B cell (primary cell): ENCODE results near the gene ITGA7. TPM values are rescaled to one million over a fixed set of nuclear protein-coding genes. Genes with fewer than 3 reads are reported as not detected.

Experiments
- ATAC-seq: fragments of 200-7000 bp; cut with Tn5 transposase; one replicate; pipeline ENCODE4 v1.10.0; 2021; ENCODE audit warnings: low read depth, mild to moderate bottlenecking, moderate number of reproducible peaks, moderate library complexity
- CTCF ChIA-PET: fragments of 350-600 bp; sonication (Branson Sonifier 250); formaldehyde crosslinking; loops from one replicate; lab custom pipeline; 2021; ENCODE audit warnings: antibody characterized with exemption, inconsistent platforms; lab: Charles Lee
- POLR2A ChIA-PET: fragments of 350-600 bp; sonication (Branson Sonifier 250); formaldehyde crosslinking; loops from one replicate; lab custom pipeline; 2021; ENCODE audit warnings: antibody characterized with exemption; lab: Charles Lee
- DNase-seq: peaks from one replicate; pipeline ENCODE4 v3.0.0; 2013
- H2AFZ ChIP-seq: 2 replicates; pipeline ENCODE4 v1.6.1; 2012; ENCODE audit warnings: mild to moderate bottlenecking, low read depth, low read length; ENCODE audit not compliant: insufficient read depth, poor library complexity, severe bottlenecking
- H3K27ac ChIP-seq, 2 donors: 1 replicate in 1 of 2; 2 replicates in 1 of 2; pipeline ENCODE4 v1.5.1; 2012 to 2013; ENCODE audit warnings: low read length in 2 of 2, mild to moderate bottlenecking in 2 of 2, moderate library complexity in 1 of 2
- H3K27me3 ChIP-seq, 4 experiments: fragments of 200-600 bp in 1 of 4; sonication (generic) in 1 of 4; replicated peaks in 1 of 4; 1 replicate in 2 of 4; 2 replicates in 2 of 4; pipeline versions ENCODE4 v1.6.1 to v1.7.0; 2013 to 2016; ENCODE audit warnings: low read length in 3 of 4, mild to moderate bottlenecking in 2 of 4, mixed read lengths in 1 of 4, moderate library complexity in 1 of 4; ENCODE audit not compliant: insufficient read depth in 4 of 4, control insufficient read depth in 3 of 4; ENCODE audit errors: control extremely low read depth in 1 of 4
- H3K36me3 ChIP-seq, 2 experiments: replicated peaks in 1 of 2; 1 replicate in 1 of 2; 2 replicates in 1 of 2; pipeline versions ENCODE4 v1.6.1 to v1.7.1; 2013; ENCODE audit warnings: low read length in 1 of 2; ENCODE audit not compliant: insufficient read depth in 2 of 2, control insufficient read depth in 1 of 2; ENCODE audit errors: control extremely low read depth in 1 of 2, extremely low read depth in 1 of 2
- H3K4me1 ChIP-seq, 2 donors: fragments of 200-600 bp in 1 of 2; sonication (generic) in 1 of 2; 1 replicate in 1 of 2; 2 replicates in 1 of 2; pipeline versions ENCODE4 v1.5.1 to v1.6.1; 2013 to 2017; ENCODE audit warnings: low read length in 2 of 2; ENCODE audit not compliant: control insufficient read depth in 2 of 2, insufficient read depth in 2 of 2
- H3K4me2 ChIP-seq: replicated peaks from 2 replicates; pipeline ENCODE3; 2012; ENCODE audit warnings: mild to moderate bottlenecking, low read depth, low read length; ENCODE audit not compliant: poor library complexity, severe bottlenecking
- H3K4me3 ChIP-seq, 5 experiments: fragments of 200-600 bp in 1 of 5; sonication (generic) in 1 of 5; 1 replicate in 3 of 5; 2 replicates in 2 of 5; pipeline versions ENCODE4 v1.5.1 to v1.7.0; 2011 to 2016; ENCODE audit warnings: low read length in 4 of 5, mild to moderate bottlenecking in 4 of 5, low read depth in 2 of 5, control low read depth in 1 of 5, moderate library complexity in 1 of 5; ENCODE audit not compliant: insufficient read depth in 1 of 5; ENCODE audit errors: control extremely low read depth in 1 of 5, extremely low read depth in 1 of 5
- H3K79me2 ChIP-seq: fragments of 200-600 bp; sonication (generic); one replicate; pipeline ENCODE4 v1.6.0; 2016; ENCODE audit warnings: low read length; ENCODE audit not compliant: control insufficient read depth, insufficient read depth
- H3K9ac ChIP-seq: fragments of 200-600 bp; sonication (generic); 2 replicates; pipeline ENCODE4 v1.6.1; 2017; ENCODE audit warnings: mild to moderate bottlenecking, low read length, moderate library complexity
- H3K9me3 ChIP-seq, 3 donors: one replicate each; pipeline versions ENCODE4 v1.6.1 to v1.7.1; 2013; ENCODE audit warnings: low read length in 2 of 3; ENCODE audit not compliant: control insufficient read depth in 2 of 3, insufficient read depth in 1 of 3; ENCODE audit errors: control extremely low read depth in 1 of 3
- H4K20me1 ChIP-seq: 2 replicates; pipeline ENCODE4 v1.6.0; 2012; ENCODE audit warnings: mild to moderate bottlenecking, low read length; ENCODE audit not compliant: insufficient read depth, control insufficient read depth, poor library complexity, severe bottlenecking
- H3K27ac Mint-ChIP-seq: one replicate; pipeline ENCODE4 v1.8.0; 2021; ENCODE audit warnings: mixed read lengths
- H3K27me3 Mint-ChIP-seq: one replicate; pipeline ENCODE4 v1.8.0; 2021; ENCODE audit warnings: mixed read lengths
- H3K4me1 Mint-ChIP-seq: one replicate; pipeline ENCODE4 v1.8.0; 2021; ENCODE audit warnings: mixed read lengths
- H3K4me3 Mint-ChIP-seq: one replicate; pipeline ENCODE4 v1.8.0; 2021; ENCODE audit warnings: mixed read lengths
- H3K9me3 Mint-ChIP-seq: one replicate; pipeline ENCODE4 v1.8.0; 2022; ENCODE audit warnings: mixed read lengths; ENCODE audit not compliant: insufficient read depth
- CTCF ChIP-seq: fragments of 200-600 bp; IDR thresholded peaks from one replicate; pipeline ENCODE4 v1.8.0; 2022; ENCODE audit warnings: antibody characterized with exemption, mild to moderate bottlenecking
- EZH2 ChIP-seq: IDR thresholded peaks from 2 replicates; pipeline ENCODE4 v1.6.1; 2012; ENCODE audit warnings: borderline replicate concordance, low read depth, mild to moderate bottlenecking, moderate library complexity, low read length; ENCODE audit not compliant: insufficient read depth, poor library complexity, severe bottlenecking
- WGBS: methylation state at CpG from one replicate; pipeline ENCODE4 v1.1.5; 2013; ENCODE audit warnings: missing lambda C conversion rate; ENCODE audit not compliant: insufficient coverage; 5-methylcytosine and 5-hydroxymethylcytosine counted together
- intact Hi-C: fragments of 100-400 bp; cut with micrococcal nuclease; formaldehyde crosslinking; loops from one replicate; pipeline ENCODE4 v1.10.0; 2022
- polyA plus RNA-seq: library from polyadenylated mRNA; depleted of rRNA; stranded (reverse); fragments of >200 nt; gene quantifications from 2 replicates; pipeline ENCODE4 v1.2.3, GENCODE V29; 2012
- total RNA-seq, 2 donors: library from RNA; stranded (reverse); fragments of 120-200 nt in 1 of 2; gene quantifications; 1 replicate in 1 of 2; 2 replicates in 1 of 2; pipeline versions ENCODE4 v1.2.3 to v1.2.4, GENCODE V29; 2013 to 2022

Gene ITGA7
- total and polyA plus RNA-seq, 2 donors (not counting 1 experiment from before 2014, with no cell fraction given): 2.4 to 3.3 TPM

- Mint-ChIP-seq H3K27me3 (no peaks in the 10 kb centered on the region), H3K27ac (no peak overlapping the region), H3K9me3 (no peaks in the 10 kb centered on the region), H3K4me3 (no peak overlapping the region), H3K4me1 (peaks cover 37% of the 10 kb centered on the region)
- no peaks in the 10 kb centered on the region for H3K9me3 ChIP-seq
- DNase-seq (no peak), ATAC-seq (no peak)
- H3K27ac ChIP-seq: no peak overlapping the region
- no peak overlapping the region for H3K4me3 ChIP-seq
- TF ChIP-seq EZH2 (no peak), CTCF (no peak)
- H3K27me3 ChIP-seq: no peaks in the 10 kb centered on the region
- H3K4me1 ChIP-seq: peaks cover 29 to 43% of the 10 kb centered on the region in 2 donors
- no peak overlapping the region for H3K9ac ChIP-seq
- H3K36me3 ChIP-seq: no peaks in the 10 kb centered on the region
- no peak overlapping the region for H3K4me2 ChIP-seq
- intact Hi-C loops: no loop called here
- CTCF ChIA-PET: no interaction called here
- no peaks in the 10 kb centered on the region for H3K79me2 ChIP-seq
- H4K20me1 ChIP-seq: no peaks in the 10 kb centered on the region
- H2AFZ ChIP-seq: no peak overlapping the region
- 96% methylated on average over 17 of the region's 20 CpGs for WGBS
- POLR2A ChIA-PET: no interaction called here
Measured at GRCh38 chr12:55684761-55685370, 22.8 kb downstream of the ITGA7 start.

- Mint-ChIP-seq H3K27me3 (no peaks in the 10 kb centered on the region), H3K27ac (no peak overlapping the region), H3K4me1 (peaks cover 37% of the 10 kb centered on the region), H3K4me3 (no peak overlapping the region), H3K9me3 (no peaks in the 10 kb centered on the region)
- WGBS: 97% methylated on average over 5 of the region's 7 CpGs
- DNase-seq (no peak), ATAC-seq (no peak)
- intact Hi-C loops: no loop called here
- CTCF ChIA-PET: interaction anchor here (2.6 kb wide), 1 partner anchor 27 kb away, joined by 25 read pairs; no protein-coding TSS in a partner anchor
- no peaks in the 10 kb centered on the region for H3K27me3 ChIP-seq
- no peak overlapping the region for H3K27ac ChIP-seq
- H4K20me1 ChIP-seq: no peaks in the 10 kb centered on the region
- H3K9ac ChIP-seq: no peak overlapping the region
- H3K4me1 ChIP-seq: peaks cover 29 to 43% of the 10 kb centered on the region in 2 donors
- H3K79me2 ChIP-seq: no peaks in the 10 kb centered on the region
- H2AFZ ChIP-seq: no peak overlapping the region
- no peak overlapping the region for H3K4me3 ChIP-seq
- TF ChIP-seq EZH2 (no peak), CTCF (no peak)
- POLR2A ChIA-PET: no interaction called here
- H3K4me2 ChIP-seq: no peak overlapping the region
- no peaks in the 10 kb centered on the region for H3K36me3 ChIP-seq
- no peaks in the 10 kb centered on the region for H3K9me3 ChIP-seq
Measured at GRCh38 chr12:55683676-55684075, 24.0 kb downstream of the ITGA7 start.
